HG03558 (cell line): Measurements from ENCODE around the gene RIMBP2.

ENCODE experiments used
- ATAC-seq: cut with Tn5 transposase; IDR thresholded peaks from one replicate; pipeline ENCODE4 v1.9.1; 2021; ENCODE audit warnings: moderate number of reproducible peaks; ENCODE audit not compliant: unreplicated experiment; ENCODE audit errors: extremely low read depth

Gene RIMBP2

GRCh38 chr12:130640901-130641300, 75.2 kb downstream of the RIMBP2 start:
- no peak for ATAC-seq

GRCh38 chr12:130640496-130640895, 75.6 kb downstream of the RIMBP2 start:
- no peak for ATAC-seq

- ATAC-seq, result no peak
Observed at GRCh38 chr12:130639476-130640424, 76.3 kb downstream of the RIMBP2 start.

GRCh38 chr12:130636370-130636769, 79.7 kb downstream of the RIMBP2 start:
- ATAC-seq, result no peak

GRCh38 chr12:130634866-130635265, 81.2 kb downstream of the RIMBP2 start:
- ATAC-seq, result no peak

GRCh38 chr12:130633771-130634170, 82.3 kb downstream of the RIMBP2 start:
- ATAC-seq, result no peak

GRCh38 chr12:130632642-130633041, 83.5 kb downstream of the RIMBP2 start:
- ATAC-seq, result no peak

GRCh38 chr12:130628304-130628703, 87.8 kb downstream of the RIMBP2 start:
- ATAC-seq, result no peak

- ATAC-seq, result no peak
Observed at GRCh38 chr12:130627175-130627574, 88.9 kb downstream of the RIMBP2 start.

GRCh38 chr12:130626601-130627000, 89.5 kb downstream of the RIMBP2 start:
- no peak for ATAC-seq

GRCh38 chr12:130625201-130625600, 90.9 kb downstream of the RIMBP2 start:
- ATAC-seq, result no peak

- ATAC-seq, result no peak
Observed at GRCh38 chr12:130622803-130623202, 93.3 kb downstream of the RIMBP2 start.

GRCh38 chr12:130621696-130622298, 94.3 kb downstream of the RIMBP2 start:
- no peak for ATAC-seq

- no peak for ATAC-seq
Observed at GRCh38 chr12:130620756-130621155, 95.3 kb downstream of the RIMBP2 start.

GRCh38 chr12:130620281-130620680, 95.8 kb downstream of the RIMBP2 start:
- ATAC-seq, result no peak

GRCh38 chr12:130619385-130620001, 96.6 kb downstream of the RIMBP2 start:
- no peak for ATAC-seq

- ATAC-seq, result no peak
Observed at GRCh38 chr12:130617219-130617618, 98.9 kb downstream of the RIMBP2 start.

- no peak for ATAC-seq
Observed at GRCh38 chr12:130615861-130616345, 100.2 kb downstream of the RIMBP2 start.

- ATAC-seq, result no peak
Observed at GRCh38 chr12:130614530-130614905, 101.6 kb downstream of the RIMBP2 start.

GRCh38 chr12:130613831-130614529, 102.1 kb downstream of the RIMBP2 start:
- no peak for ATAC-seq
